ENCODE results near the gene SYNJ2BP.

Gene SYNJ2BP

DNA sequence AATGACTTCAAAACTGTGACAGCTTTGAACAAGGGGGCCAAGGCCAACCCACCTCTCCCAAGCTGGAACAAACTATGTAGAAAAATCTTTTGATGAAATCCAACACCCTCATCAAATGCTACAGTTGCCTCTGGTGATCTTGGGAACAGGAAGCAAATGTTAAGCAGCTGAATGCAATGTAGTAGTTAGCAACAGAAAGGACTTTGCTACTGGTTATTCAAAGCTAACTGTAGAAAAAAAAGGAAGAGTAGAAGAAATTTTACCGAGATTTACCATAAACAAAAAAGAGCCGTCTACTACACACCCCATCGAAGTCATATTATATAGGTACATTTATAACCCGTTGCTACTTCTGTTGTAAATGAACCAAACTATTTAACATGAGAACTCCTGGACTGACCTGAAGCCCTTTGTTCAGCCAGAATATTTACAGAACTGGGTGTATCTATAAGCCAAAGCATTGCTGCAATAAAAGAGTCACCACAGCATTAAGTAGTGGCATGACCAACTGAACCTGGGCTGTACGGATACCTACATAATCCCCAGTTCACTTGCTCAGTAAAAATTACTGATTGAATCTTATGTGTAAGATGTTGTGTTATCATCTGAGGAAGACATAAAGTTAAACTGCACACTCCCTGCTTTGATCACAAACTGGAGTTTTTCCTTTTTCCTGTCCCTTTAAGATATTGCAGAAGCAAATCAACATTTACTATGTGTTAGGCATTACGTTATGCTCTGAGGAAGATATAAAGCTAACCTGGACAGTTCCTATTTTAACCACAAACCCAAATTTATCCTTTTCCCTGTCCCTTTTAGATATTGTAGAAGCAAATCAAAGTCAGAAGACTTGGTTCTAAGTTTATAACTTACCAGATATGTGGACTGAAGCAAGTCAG, 25.1 kb downstream of the SYNJ2BP start:
- no peak for DNase-seq (ENCODE audit: low spot score)

DNA sequence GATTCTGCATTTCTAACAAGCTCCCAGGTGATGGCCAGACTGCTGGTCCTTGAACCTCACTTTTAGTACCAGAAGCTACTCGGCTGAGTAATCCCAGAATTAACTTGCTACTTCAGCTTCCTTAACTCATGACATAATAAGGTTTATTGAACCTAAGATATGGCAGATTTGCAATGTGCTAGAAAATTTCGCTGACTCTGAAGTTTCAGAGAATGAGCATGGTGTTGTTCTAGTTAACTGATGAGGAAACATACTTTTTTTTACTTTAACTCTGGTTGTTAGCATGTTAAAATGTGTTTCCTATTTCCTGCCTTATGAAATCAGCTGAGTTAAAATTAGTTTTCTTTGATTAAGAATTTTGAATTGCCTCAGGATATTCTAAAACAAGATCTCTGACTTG, 34.4 kb downstream of the SYNJ2BP start:
- no peak for DNase-seq (ENCODE audit: low spot score)

DNA sequence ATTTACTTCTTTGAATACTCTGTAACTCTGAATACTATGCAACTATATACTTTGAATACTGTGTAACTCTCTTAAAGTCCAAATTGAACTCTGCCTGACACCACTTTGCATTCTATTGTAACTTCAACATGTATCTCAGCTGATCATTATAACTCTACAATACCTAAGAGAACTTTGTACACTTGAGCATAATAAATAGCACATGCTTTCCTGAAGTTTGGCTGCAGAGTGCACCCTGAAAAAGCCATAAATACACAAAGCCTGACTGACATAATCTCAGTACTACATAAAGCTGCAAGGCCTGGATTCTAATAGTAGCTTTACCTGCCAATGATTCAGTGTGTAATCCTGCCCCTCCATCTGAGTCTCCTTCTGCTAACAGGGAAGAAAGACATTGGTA, 36.1 kb downstream of the SYNJ2BP start:
- no peak for DNase-seq (ENCODE audit: low spot score)

DNA sequence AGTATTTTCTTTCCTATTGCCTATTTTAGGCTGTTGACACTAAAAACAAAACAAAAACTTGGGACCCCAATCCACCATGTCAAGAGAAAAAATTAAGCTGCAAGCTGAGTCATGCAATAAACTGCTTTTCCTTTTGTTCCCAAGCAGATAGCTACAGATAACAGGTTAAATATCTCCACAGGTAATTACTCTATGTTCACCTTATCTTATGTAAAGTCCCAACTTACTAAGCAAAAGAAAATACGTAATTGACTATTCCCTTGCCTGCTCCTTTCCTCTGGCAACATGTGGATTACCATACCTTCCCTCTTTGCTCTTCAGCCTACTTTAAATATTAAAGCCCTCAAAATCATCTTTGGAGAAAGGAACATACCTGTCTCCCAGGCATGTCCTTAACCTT, 38.2 kb downstream of the SYNJ2BP start:
- no peak for DNase-seq (ENCODE audit: low spot score)
